T-cell (primary cell): Measurements from ENCODE around the gene CENPK. TPM values are rescaled to one million over a fixed set of nuclear protein-coding genes. Genes with fewer than 3 reads are reported as not detected.
A peak's percentile ranks its signal among the peaks of the same experiment; 100 is the strongest.
"Not testable (repeated sequence)": the region's sequence is repeated elsewhere in the genome, so short reads cannot be mapped to it uniquely, and the experiment has no call there.

Experiments
- ATAC-seq, 4 experiments: fragments of 200-7000 bp in 3 of 4; fragments of 150-1000 bp in 1 of 4; cut with Tn5 transposase; replicated peaks in 1 of 4; 1 replicate in 3 of 4; 2 replicates in 1 of 4; pipeline ENCODE4 v1.10.0; 2021; ENCODE audit warnings: moderate library complexity in 3 of 4, mild to moderate bottlenecking in 2 of 4, moderate number of reproducible peaks in 1 of 4
- CTCF ChIA-PET, 2 donors: fragments of 300-600 bp; sonication (Branson Sonifier 250); formaldehyde crosslinking; loops; one replicate each; lab custom pipeline; 2022; ENCODE audit warnings: antibody characterized with exemption in 2 of 2; lab: Charles Lee
- POLR2A ChIA-PET, 2 donors: fragments of 300-600 bp; sonication (Branson Sonifier 250); formaldehyde crosslinking; loops; one replicate each; lab custom pipeline; 2022; ENCODE audit warnings: antibody characterized with exemption in 2 of 2; lab: Charles Lee
- DNase-seq, 35 experiments: peaks; one replicate each; pipeline versions ENCODE4 v3.0.0 to v3.0.0-alpha.2; 2013 to 2023
- H3K27ac ChIP-seq: one replicate; pipeline ENCODE4 v1.5.1; 2013; ENCODE audit warnings: low read length
- H3K27me3 ChIP-seq, 2 experiments: replicated peaks in 1 of 2; 1 replicate in 1 of 2; 2 replicates in 1 of 2; pipeline versions ENCODE4 v1.6.1 to v1.7.0; 2013; ENCODE audit warnings: low read length in 1 of 2, mixed read lengths in 1 of 2; ENCODE audit not compliant: control insufficient read depth in 2 of 2, insufficient read depth in 2 of 2; ENCODE audit errors: extremely low read depth in 1 of 2
- H3K36me3 ChIP-seq, 2 donors: 1 replicate in 1 of 2; 2 replicates in 1 of 2; pipeline versions ENCODE4 v1.6.1 to v1.7.0; 2013; ENCODE audit warnings: low read length in 1 of 2; ENCODE audit not compliant: control insufficient read depth in 2 of 2, insufficient read depth in 1 of 2; ENCODE audit errors: extremely low read depth in 1 of 2
- H3K4me1 ChIP-seq, 2 experiments: 1 replicate in 1 of 2; 2 replicates in 1 of 2; pipeline versions ENCODE4 v1.6.1 to v1.7.0; 2013; ENCODE audit warnings: low read length in 2 of 2, mixed read lengths in 1 of 2; ENCODE audit not compliant: insufficient read depth in 2 of 2, control insufficient read depth in 1 of 2; ENCODE audit errors: extremely low read depth in 1 of 2
- H3K4me3 ChIP-seq, 2 donors: 1 replicate in 1 of 2; 2 replicates in 1 of 2; pipeline versions ENCODE4 v1.5.1 to v1.7.0; 2013; ENCODE audit warnings: mild to moderate bottlenecking in 2 of 2, low read length in 1 of 2, moderate library complexity in 1 of 2; ENCODE audit not compliant: control insufficient read depth in 1 of 2; ENCODE audit errors: extremely low read depth in 1 of 2
- H3K9me3 ChIP-seq: 2 replicates; pipeline ENCODE4 v1.7.0; 2013
- H3K27ac Mint-ChIP-seq, 2 donors: one replicate each; pipeline ENCODE4 v1.8.0; 2020 to 2021; ENCODE audit warnings: mild to moderate bottlenecking in 2 of 2, mixed read lengths in 2 of 2
- H3K27me3 Mint-ChIP-seq, 2 donors: one replicate each; pipeline ENCODE4 v1.8.0; 2021 to 2022; ENCODE audit warnings: mixed read lengths in 2 of 2
- H3K36me3 Mint-ChIP-seq: one replicate; pipeline ENCODE4 v1.8.0; 2021; ENCODE audit warnings: mixed read lengths
- H3K4me1 Mint-ChIP-seq, 3 donors: one replicate each; pipeline ENCODE4 v1.8.0; 2020 to 2022; ENCODE audit warnings: mixed read lengths in 3 of 3, mild to moderate bottlenecking in 1 of 3
- H3K4me3 Mint-ChIP-seq, 3 donors: one replicate each; pipeline ENCODE4 v1.8.0; 2020 to 2022; ENCODE audit warnings: mild to moderate bottlenecking in 3 of 3, mixed read lengths in 3 of 3, moderate library complexity in 3 of 3
- H3K9me3 Mint-ChIP-seq, 3 donors: one replicate each; pipeline ENCODE4 v1.8.0; 2020 to 2022; ENCODE audit warnings: mixed read lengths in 3 of 3
- WGBS: methylation state at CpG from one replicate; pipeline ENCODE4 v1.1.5; 2013; ENCODE audit warnings: missing lambda C conversion rate; ENCODE audit not compliant: insufficient coverage; 5-methylcytosine and 5-hydroxymethylcytosine counted together
- total RNA-seq, 35 experiments: library from RNA in 6 of 35; stranded (reverse) in 6 of 35; fragments of 120-200 nt in 1 of 35; gene quantifications; one replicate each; pipeline versions ENCODE4 v1.2.1 to v1.2.4 and lab custom pipeline; 2013 to 2026

CENPK gene
- total RNA-seq, 5 donors from 2014 or later (not counting 1 experiment from before 2014, with no cell fraction given) = 12.4 to 85.4 (median 50.5) TPM

- no peaks in the 10 kb centered on the region for H3K27me3 ChIP-seq
- H3K4me1 Mint-ChIP-seq = no peaks in the 10 kb centered on the region
- H3K36me3 Mint-ChIP-seq = no peaks in the 10 kb centered on the region
- H3K27ac Mint-ChIP-seq = no peak overlapping the region
- no peaks in the 10 kb centered on the region for H3K27me3 Mint-ChIP-seq
- CTCF ChIA-PET = no interaction called here
- no peaks in the 10 kb centered on the region for H3K9me3 ChIP-seq
- no peak overlapping the region for H3K4me3 Mint-ChIP-seq
- H3K27ac ChIP-seq = no peak overlapping the region
- H3K4me1 ChIP-seq = no peaks in the 10 kb centered on the region
- ATAC-seq (no peak), DNase-seq (no peak)
- H3K9me3 Mint-ChIP-seq = no peaks in the 10 kb centered on the region
- no peak overlapping the region for H3K4me3 ChIP-seq
- H3K36me3 ChIP-seq = no peaks in the 10 kb centered on the region
- POLR2A ChIA-PET = no interaction called here
- WGBS = 75% methylated on average over 1 of the region's 4 CpGs
These were observed 73.8 kb downstream of the CENPK start for GRCh38 chr5:65489119-65489518.

GRCh38 chr5:65488038-65488687 lies 74.8 kb downstream of the CENPK start:
- H3K36me3 Mint-ChIP-seq, H3K27ac Mint-ChIP-seq, DNase-seq, H3K27me3 ChIP-seq, H3K9me3 Mint-ChIP-seq, ATAC-seq, H3K9me3 ChIP-seq, H3K4me1 ChIP-seq, H3K4me1 Mint-ChIP-seq, H3K27me3 Mint-ChIP-seq, POLR2A ChIA-PET, H3K4me3 Mint-ChIP-seq, H3K27ac ChIP-seq, H3K4me3 ChIP-seq, H3K36me3 ChIP-seq: not testable (repeated sequence)
- 100% methylated on average over 4 of the region's 7 CpGs for WGBS
- CTCF ChIA-PET = interaction anchor here in 1 of 2 donors (0.6 kb wide), 1 partner anchor 676 kb away, joined by 3 read pairs; no protein-coding TSS in a partner anchor

- H3K4me3 ChIP-seq, H3K4me1 ChIP-seq, H3K9me3 ChIP-seq, H3K4me3 Mint-ChIP-seq, ATAC-seq, DNase-seq, H3K27me3 ChIP-seq, H3K27me3 Mint-ChIP-seq, H3K9me3 Mint-ChIP-seq, H3K36me3 Mint-ChIP-seq, H3K36me3 ChIP-seq, H3K27ac ChIP-seq: not testable (repeated sequence)
- peak overlapping the region in 1 of 2 donors; percentile 40 for H3K27ac Mint-ChIP-seq
- 94% methylated on average over 2 of the region's 2 CpGs for WGBS
- ChIA-PET CTCF (interaction anchor here (0.6 to 1.6 kb wide), 8 partner anchors 20 to 676 kb away, joined by 3 to 9 read pairs (median 4); no protein-coding TSS in a partner anchor), POLR2A (interaction anchor here in 1 of 2 donors (0.6 to 1.0 kb wide), 3 partner anchors 23 to 676 kb away, joined by 3 to 5 read pairs (median 3); no protein-coding TSS in a partner anchor)
- H3K4me1 Mint-ChIP-seq = peaks cover 10 to 16% (median 10%) of the 10 kb centered on the region in 3 donors
These were observed 76.2 kb downstream of the CENPK start for GRCh38 chr5:65486803-65487202.

GRCh38 chr5:65485405-65485804 lies 77.6 kb downstream of the CENPK start:
- Histone ChIP-seq H3K27me3 (no peaks in the 10 kb centered on the region), H3K4me1 (peaks cover 10% of the 10 kb centered on the region in 2 experiments), H3K4me3 (no peak overlapping the region), H3K36me3 (no peaks in the 10 kb centered on the region), H3K9me3 (no peaks in the 10 kb centered on the region), H3K27ac (no peak overlapping the region)
- Mint-ChIP-seq H3K4me3 (no peak overlapping the region), H3K9me3 (no peaks in the 10 kb centered on the region), H3K4me1 (peaks cover 10 to 18% (median 14%) of the 10 kb centered on the region in 3 donors), H3K27me3 (no peaks in the 10 kb centered on the region), H3K36me3 (no peaks in the 10 kb centered on the region), H3K27ac (no peak overlapping the region)
- WGBS = 92% methylated on average over 23 of the region's 28 CpGs
- DNase-seq = no peak
- POLR2A ChIA-PET = no interaction called here
- ATAC-seq = no peak
- CTCF ChIA-PET = interaction anchor here (1.3 to 3.9 kb wide), 2 partner anchors 10 to 674 kb away, joined by 4 to 117 read pairs; no protein-coding TSS in a partner anchor

DNA sequence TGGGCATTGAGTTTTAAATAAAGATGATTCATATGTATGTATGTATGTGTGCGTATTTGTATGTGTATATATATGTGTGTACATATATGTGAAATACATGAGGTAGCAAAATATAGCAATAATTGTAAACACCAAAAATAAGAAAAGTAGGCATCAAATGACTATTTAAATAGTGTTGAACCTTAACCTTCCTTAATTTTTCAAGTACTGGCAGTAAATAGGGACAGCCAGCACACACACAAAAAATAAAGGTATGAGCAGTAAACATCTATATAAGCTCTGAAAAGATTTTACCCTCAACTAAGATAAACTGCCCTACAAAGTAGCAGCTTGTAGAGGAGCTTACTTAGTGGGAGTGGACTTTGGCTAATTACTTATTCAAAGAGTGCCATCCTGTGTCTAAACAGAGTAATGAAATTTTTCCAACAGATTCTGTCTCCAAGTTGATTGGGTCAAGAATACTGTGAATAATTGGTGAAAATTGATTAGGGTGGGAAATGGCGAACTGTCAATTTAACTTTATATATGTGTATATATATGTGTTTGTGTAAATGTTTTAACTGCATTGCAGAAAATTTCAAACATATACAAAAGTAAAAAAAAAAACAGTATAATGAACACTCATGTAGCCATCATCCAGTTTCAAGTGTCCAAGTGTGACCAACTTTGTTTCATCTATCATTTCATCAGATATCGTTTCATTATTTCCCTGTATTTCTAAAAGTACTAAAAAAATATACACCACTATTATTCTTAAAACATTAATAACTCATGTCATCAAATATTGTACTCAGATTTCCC lies 79.2 kb downstream of the CENPK start:
- POLR2A ChIA-PET = interaction anchor here (0.5 to 0.8 kb wide), 5 partner anchors 12 to 673 kb away, joined by 3 read pairs; no protein-coding TSS in a partner anchor
- H3K27ac ChIP-seq = peak overlapping the region; percentile 63
- peak overlapping the region; percentile 90 to 95 for H3K27ac Mint-ChIP-seq
- H3K4me1 ChIP-seq = peaks cover 14 to 16% of the 10 kb centered on the region in 2 experiments
- ATAC-seq (peak; percentile 40 to 58 (median 46)), DNase-seq (peak in 1 of 35 experiments; percentile 72)
- WGBS = no CpG with 5 or more reads among the region's 3 CpGs
- H3K4me3 Mint-ChIP-seq = no peak overlapping the region
- H3K9me3 ChIP-seq = no peaks in the 10 kb centered on the region
- no peaks in the 10 kb centered on the region for H3K36me3 ChIP-seq
- peaks cover 10 to 18% (median 14%) of the 10 kb centered on the region in 3 donors for H3K4me1 Mint-ChIP-seq
- no peaks in the 10 kb centered on the region for H3K36me3 Mint-ChIP-seq
- H3K4me3 ChIP-seq = peak overlapping the region in 1 of 2 donors; percentile 73
- CTCF ChIA-PET = interaction anchor here (0.5 to 3.9 kb wide), 38 partner anchors 8 to 1255 kb away, joined by 3 to 117 read pairs (median 4); partner anchors contain the start of genes CENPK (in 1 of the 2), CWC27 (in 1 of the 2) and PPWD1 (in 1 of the 2)
- H3K9me3 Mint-ChIP-seq = no peaks in the 10 kb centered on the region
- H3K27me3 ChIP-seq = peaks cover 0 to 3% of the 10 kb centered on the region in 2 experiments
- no peaks in the 10 kb centered on the region for H3K27me3 Mint-ChIP-seq
